GM19240 (cell line): ENCODE measurements around the gene TUBA8.
"Not testable (repeated sequence)": the region's sequence is repeated elsewhere in the genome, so short reads cannot be mapped to it uniquely, and the experiment has no call there.

Source experiments
- DNase-seq: peaks from one replicate; pipeline ENCODE4 v3.0.0; 2011; ENCODE audit warnings: low spot score; ENCODE audit not compliant: insufficient read length

TUBA8 gene

DNA sequence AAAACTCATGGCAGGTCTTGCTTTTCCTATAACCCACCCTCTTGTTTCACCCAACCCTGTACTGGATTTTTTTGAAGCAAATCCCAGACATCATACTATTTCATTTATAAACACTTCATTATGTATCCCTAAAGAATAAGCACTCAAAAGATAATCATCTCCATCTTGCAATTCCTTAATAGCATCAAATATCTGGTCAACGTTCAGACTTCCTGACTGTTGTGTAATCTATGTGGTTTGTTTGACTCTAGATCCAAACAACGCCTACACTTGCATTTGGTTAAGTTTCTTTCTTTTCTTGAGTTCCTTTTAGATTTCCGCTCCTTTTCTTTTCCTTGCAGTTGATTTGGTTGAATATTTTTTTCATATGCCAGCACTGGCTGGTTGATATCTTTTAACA lies 61.6 kb downstream of the TUBA8 start:
- DNase-seq, result not testable (repeated sequence)

DNA sequence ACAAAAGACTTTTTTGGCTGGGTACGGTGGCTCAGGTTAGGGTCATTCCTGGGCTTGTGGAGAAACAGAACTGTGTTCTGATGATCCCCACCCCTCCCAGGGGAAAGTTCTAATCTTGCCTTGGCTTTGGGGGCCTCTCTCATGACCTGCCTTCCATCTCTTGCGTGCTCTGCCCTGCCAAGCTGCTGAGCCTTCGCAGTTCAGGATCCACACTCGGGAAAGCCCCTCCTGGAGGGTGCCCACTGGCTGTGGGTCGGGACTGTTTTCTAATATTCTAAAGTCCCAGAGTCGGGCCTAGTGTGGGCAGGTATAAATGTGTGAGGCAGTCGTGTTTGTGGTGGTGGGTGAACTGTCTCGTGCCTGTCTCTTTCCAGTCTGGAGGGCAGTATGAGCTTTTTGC lies 62.2 kb downstream of the TUBA8 start:
- DNase-seq, result not testable (repeated sequence)

DNA sequence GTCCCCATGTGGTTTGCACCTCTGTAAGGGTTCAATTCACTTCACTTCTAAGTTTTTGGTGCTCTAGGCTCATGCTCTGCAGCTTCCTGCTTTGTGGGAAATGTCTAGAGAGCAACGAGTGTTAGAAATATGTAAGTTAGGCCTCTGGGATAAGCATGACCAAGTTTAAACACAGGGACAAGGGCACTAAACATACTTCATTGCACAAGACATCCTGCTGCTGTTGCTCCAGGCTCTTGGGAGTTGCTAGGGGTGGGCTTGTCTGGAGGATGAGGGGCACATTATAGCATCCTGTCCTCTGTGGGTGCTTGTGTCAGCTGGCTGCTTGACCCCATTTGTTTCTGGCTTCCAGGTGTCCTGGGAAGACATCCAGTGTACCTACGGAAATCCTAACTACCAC lies 62.8 kb downstream of the TUBA8 start:
- not testable (repeated sequence) for DNase-seq
